Liver (tissue), 9 donors: ENCODE measurements around the gene WWC1. TPM values are rescaled to one million over a fixed set of nuclear protein-coding genes. Genes with fewer than 3 reads are reported as not detected.

Source experiments
- DNase-seq: peaks from one replicate; pipeline ENCODE4 v3.0.0-alpha.2; 2017; ENCODE audit warnings: low spot score
- H3K27ac ChIP-seq, 2 donors: one replicate each; pipeline ENCODE4 v1.7.0; 2013; ENCODE audit warnings: inconsistent platforms in 2 of 2, low read length in 2 of 2, control low read depth in 1 of 2, low read depth in 1 of 2, mild to moderate bottlenecking in 1 of 2
- H3K27me3 ChIP-seq, 4 donors: one replicate each; pipeline versions ENCODE4 v1.6.1 to v1.7.0; 2013; ENCODE audit warnings: low read length in 3 of 4, inconsistent platforms in 1 of 4, mild to moderate bottlenecking in 1 of 4, moderate library complexity in 1 of 4; ENCODE audit not compliant: control insufficient read depth in 4 of 4, insufficient read depth in 4 of 4
- H3K36me3 ChIP-seq, 4 donors: one replicate each; pipeline versions ENCODE4 v1.6.1 to v1.7.0; 2013; ENCODE audit warnings: low read length in 3 of 4, mild to moderate bottlenecking in 3 of 4, low read depth in 1 of 4, moderate library complexity in 1 of 4; ENCODE audit not compliant: control insufficient read depth in 4 of 4, insufficient read depth in 3 of 4
- H3K4me1 ChIP-seq, 4 donors: one replicate each; pipeline versions ENCODE4 v1.6.1 to v1.7.0; 2013; ENCODE audit warnings: low read length in 3 of 4, mild to moderate bottlenecking in 3 of 4, moderate library complexity in 1 of 4; ENCODE audit not compliant: control insufficient read depth in 4 of 4, insufficient read depth in 4 of 4
- H3K4me3 ChIP-seq, 3 donors: one replicate each; pipeline versions ENCODE4 v1.6.1 to v1.7.0; 2013; ENCODE audit warnings: low read length in 3 of 3, control low read depth in 1 of 3, low read depth in 1 of 3, mild to moderate bottlenecking in 1 of 3
- H3K9ac ChIP-seq, 2 donors: one replicate each; pipeline ENCODE4 v1.7.0; 2013; ENCODE audit warnings: low read length in 2 of 2, mild to moderate bottlenecking in 2 of 2, moderate library complexity in 2 of 2, control low read depth in 1 of 2, low read depth in 1 of 2
- H3K9me3 ChIP-seq, 4 donors: one replicate each; pipeline versions ENCODE4 v1.6.1 to v1.7.0; 2013; ENCODE audit warnings: low read length in 3 of 4; ENCODE audit not compliant: control insufficient read depth in 4 of 4
- CTCF ChIP-seq: fragments of 150-350 bp; IDR thresholded peaks from 2 replicates; pipeline ENCODE4 v1.5.1; 2017; ENCODE audit warnings: improper control_type of control experiment, low read depth, low read length; ENCODE audit not compliant: missing input control
- EGR1 ChIP-seq, 2 donors: IDR thresholded peaks; 2 replicates each; pipeline ENCODE4 v1.6.1; 2016 to 2018; ENCODE audit warnings: antibody characterized with exemption in 2 of 2, low read depth in 2 of 2
- FOXA1 ChIP-seq: IDR thresholded peaks from 2 replicates; pipeline ENCODE4 v1.6.1; 2016; ENCODE audit warnings: antibody characterized with exemption
- FOXA2 ChIP-seq: IDR thresholded peaks from 2 replicates; pipeline ENCODE4 v1.6.1; 2016; ENCODE audit warnings: antibody characterized with exemption
- GABPA ChIP-seq, 2 donors: IDR thresholded peaks in 1 of 2; conservative IDR thresholded peaks in 1 of 2; 2 replicates each; pipeline ENCODE4 v1.6.1; 2016; ENCODE audit warnings: antibody characterized with exemption in 2 of 2, mild to moderate bottlenecking in 1 of 2, moderate library complexity in 1 of 2
- HNF4A ChIP-seq, 2 donors: conservative IDR thresholded peaks; 2 replicates each; pipeline ENCODE4 v1.6.1; 2016; ENCODE audit warnings: antibody characterized with exemption in 2 of 2, mild to moderate bottlenecking in 2 of 2
- HNF4G ChIP-seq: IDR thresholded peaks from 2 replicates; pipeline ENCODE4 v1.6.1; 2016; ENCODE audit warnings: antibody characterized with exemption
- JUND ChIP-seq, 2 donors: IDR thresholded peaks; 2 replicates each; pipeline ENCODE4 v1.6.1; 2016; ENCODE audit warnings: antibody characterized with exemption in 2 of 2
- NR2F2 ChIP-seq: IDR thresholded peaks from 2 replicates; pipeline ENCODE4 v1.6.1; 2016; ENCODE audit warnings: antibody characterized with exemption
- RAD21 ChIP-seq, 2 donors: IDR thresholded peaks; 2 replicates each; pipeline ENCODE4 v1.6.1; 2016; ENCODE audit warnings: antibody characterized with exemption in 2 of 2, mild to moderate bottlenecking in 2 of 2
- REST ChIP-seq: IDR thresholded peaks from 2 replicates; pipeline ENCODE4 v1.6.1; 2016; ENCODE audit warnings: antibody characterized with exemption, mild to moderate bottlenecking
- RXRA ChIP-seq, 2 donors: IDR thresholded peaks; 2 replicates each; pipeline ENCODE4 v1.6.1; 2017 to 2018; ENCODE audit warnings: antibody characterized with exemption in 2 of 2, mild to moderate bottlenecking in 1 of 2
- SP1 ChIP-seq: IDR thresholded peaks from 2 replicates; pipeline ENCODE4 v1.6.1; 2018; ENCODE audit warnings: antibody characterized with exemption, mild to moderate bottlenecking
- TAF1 ChIP-seq: conservative IDR thresholded peaks from 2 replicates; pipeline ENCODE4 v1.6.1; 2016; ENCODE audit warnings: antibody characterized with exemption, mild to moderate bottlenecking
- YY1 ChIP-seq: IDR thresholded peaks from 2 replicates; pipeline ENCODE4 v1.6.1; 2016; ENCODE audit warnings: antibody characterized with exemption, mild to moderate bottlenecking
- ZBTB33 ChIP-seq: IDR thresholded peaks from 2 replicates; pipeline ENCODE4 v1.6.1; 2016; ENCODE audit warnings: antibody characterized with exemption
- WGBS: extraction: QIAGEN DNeasy Blood & Tissue Kit; methylation state at CpG from one replicate; pipeline ENCODE4 v1.1.7; 2013; 5-methylcytosine and 5-hydroxymethylcytosine counted together
- polyA plus RNA-seq, 2 donors: library from polyadenylated mRNA; stranded (reverse) in 1 of 2; unstranded in 1 of 2; fragments of 200-250 nt in 1 of 2; fragments of >200 nt in 1 of 2; fragmentation: Nextera tagmentation in 1 of 2; extraction: Ambion mirVana in 1 of 2; gene quantifications; one replicate each; pipeline versions ENCODE4 v1.2.1 to v1.2.3, GENCODE V29; 2013 to 2015
- total RNA-seq, 2 donors: library from RNA; depleted of rRNA; stranded (reverse); fragments of >200 nt; gene quantifications; one replicate each; pipeline ENCODE4 v1.2.3, GENCODE V29; 2014
- TF ChIP-seq, protein P1 (sequence below): IDR thresholded peaks from 2 replicates; pipeline ENCODE4 v1.6.1; 2016; ENCODE audit warnings: antibody characterized with exemption
- TF ChIP-seq, protein P2 (sequence below): IDR thresholded peaks from 2 replicates; pipeline ENCODE4 v1.6.1; 2016; ENCODE audit warnings: antibody characterized with exemption
- donor health status: healthy.
- donor health status: healthy.
- donor health status: healthy.
- donor health status: healthy.
- donor health status: healthy.

The WWC1 gene
- total and polyA plus RNA-seq, 4 donors = 5.9 to 25.1 (median 14.8) TPM

- Histone ChIP-seq H3K27me3 (no peaks in the 10 kb centered on the region), H3K36me3 (peaks cover 0 to 42% (median 4%) of the 10 kb centered on the region in 4 donors), H3K9ac (no peak overlapping the region), H3K4me3 (no peak overlapping the region), H3K27ac (no peak overlapping the region), H3K9me3 (no peaks in the 10 kb centered on the region), H3K4me1 (peaks cover 5 to 17% (median 14%) of the 10 kb centered on the region in 4 donors)
- TF ChIP-seq TAF1 = no peak
- TF ChIP-seq, protein P1, sequence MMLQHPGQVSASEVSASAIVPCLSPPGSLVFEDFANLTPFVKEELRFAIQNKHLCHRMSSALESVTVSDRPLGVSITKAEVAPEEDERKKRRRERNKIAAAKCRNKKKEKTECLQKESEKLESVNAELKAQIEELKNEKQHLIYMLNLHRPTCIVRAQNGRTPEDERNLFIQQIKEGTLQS = no peak
- TF ChIP-seq FOXA1 = no peak
- TF ChIP-seq FOXA2 = no peak
- no peak for TF ChIP-seq CTCF
- no peak for TF ChIP-seq EGR1 (IDR thresholded peaks at IDR 0.05; ENCODE audit: low read depth in 2 of 2)
- TF ChIP-seq RXRA (IDR thresholded peaks at IDR 0.05) = no peak
- TF ChIP-seq REST = no peak
- no peak for TF ChIP-seq NR2F2
- no peak for TF ChIP-seq HNF4G
- TF ChIP-seq, protein P2, sequence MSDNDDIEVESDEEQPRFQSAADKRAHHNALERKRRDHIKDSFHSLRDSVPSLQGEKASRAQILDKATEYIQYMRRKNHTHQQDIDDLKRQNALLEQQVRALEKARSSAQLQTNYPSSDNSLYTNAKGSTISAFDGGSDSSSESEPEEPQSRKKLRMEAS = no peak
- no peak for TF ChIP-seq HNF4A (conservative IDR thresholded peaks at IDR 0.05)
- no peak for TF ChIP-seq GABPA (IDR thresholded peaks at IDR 0.05 in 1 of 2, conservative IDR thresholded peaks at IDR 0.05 in 1 of 2)
- no peak for TF ChIP-seq JUND (IDR thresholded peaks at IDR 0.05)
- no peak for TF ChIP-seq YY1
- TF ChIP-seq ZBTB33 = no peak
- TF ChIP-seq SP1 = no peak
- TF ChIP-seq RAD21 (IDR thresholded peaks at IDR 0.05) = no peak
- no peak for DNase-seq
- 97% methylated on average over 9 of the region's 9 CpGs for WGBS
These were observed 129.0 kb downstream of the WWC1 start for GRCh38 chr5:168420461-168420860.
